ENCODE measurements around the gene BICC1. TPM values are rescaled to one million over a fixed set of nuclear protein-coding genes. Genes with fewer than 3 reads are reported as not detected.

Gene BICC1
- total RNA-seq, 1 experiment from 2014 or later = 13.9 TPM

DNA sequence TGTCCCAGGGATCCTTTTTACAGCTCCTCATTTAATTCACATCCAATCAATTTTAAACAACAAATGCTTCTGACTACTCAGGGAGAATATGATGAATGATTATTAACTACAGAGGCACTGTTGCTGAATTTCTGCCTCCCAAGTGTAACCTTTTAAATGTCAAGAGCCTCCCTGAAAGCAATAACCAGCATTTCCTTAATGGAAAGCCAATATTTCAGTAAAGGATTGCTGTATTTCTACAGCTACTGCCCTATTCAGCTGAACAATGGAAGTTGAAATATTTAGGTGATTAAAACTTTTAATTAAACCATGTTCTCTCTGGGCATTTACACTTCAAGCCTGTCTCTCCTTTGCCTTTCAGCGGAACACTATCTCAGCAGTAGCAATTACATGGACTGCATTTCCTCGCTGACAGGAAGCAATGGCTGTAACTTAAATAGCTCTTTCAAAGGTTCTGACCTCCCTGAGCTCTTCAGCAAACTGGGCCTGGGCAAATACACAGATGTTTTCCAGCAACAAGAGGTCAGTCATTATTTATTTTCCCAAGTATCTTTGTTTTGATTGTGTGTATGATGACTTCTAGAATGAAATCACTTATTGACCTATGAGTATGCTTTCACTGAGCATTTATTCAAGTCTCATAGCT lies 304.7 kb downstream of the BICC1 start:
- H4K20me1 ChIP-seq (ENCODE audit: low read length) = no peaks in the 10 kb centered on the region
- peaks cover 13% of the 10 kb centered on the region for H3F3A ChIP-seq (ENCODE audit: low read length, unreplicated experiment)
- DNase-seq (no peak), ATAC-seq (no peak)
- no peaks in the 10 kb centered on the region for H3K27me3 ChIP-seq (ENCODE audit: low read length)
- CTCF ChIA-PET = no interaction called here
- POLR2A ChIA-PET (ENCODE audit: unreplicated experiment) = no interaction called here
- no peaks in the 10 kb centered on the region for H3K9me3 ChIP-seq (ENCODE audit: low read length)
- no peak overlapping the region for H3K4me2 ChIP-seq (ENCODE audit: low read length)
- H3K9ac ChIP-seq (ENCODE audit: low read length) = no peak overlapping the region
- no peak overlapping the region for H2AFZ ChIP-seq (ENCODE audit: low read length)
- H3K4me3 ChIP-seq (ENCODE audit: low read length) = no peak overlapping the region
- H3K9me2 ChIP-seq (replicated peaks; ENCODE audit: low read length) = no peaks in the 10 kb centered on the region
- H3K36me3 ChIP-seq (ENCODE audit: low read depth, low read length) = no peaks in the 10 kb centered on the region
- H3K27ac ChIP-seq (ENCODE audit: low read length) = no peak overlapping the region
- intact Hi-C loops (cut with micrococcal nuclease) = no loop called here
- no peaks in the 10 kb centered on the region for H3K79me2 ChIP-seq (ENCODE audit: low read length)
- H3K4me1 ChIP-seq (ENCODE audit: insufficient read depth, low read length) = peaks cover 62% of the 10 kb centered on the region
- BruUV-seq (replicated peaks) = no TSS peak
- TF ChIP-seq, protein P1, sequence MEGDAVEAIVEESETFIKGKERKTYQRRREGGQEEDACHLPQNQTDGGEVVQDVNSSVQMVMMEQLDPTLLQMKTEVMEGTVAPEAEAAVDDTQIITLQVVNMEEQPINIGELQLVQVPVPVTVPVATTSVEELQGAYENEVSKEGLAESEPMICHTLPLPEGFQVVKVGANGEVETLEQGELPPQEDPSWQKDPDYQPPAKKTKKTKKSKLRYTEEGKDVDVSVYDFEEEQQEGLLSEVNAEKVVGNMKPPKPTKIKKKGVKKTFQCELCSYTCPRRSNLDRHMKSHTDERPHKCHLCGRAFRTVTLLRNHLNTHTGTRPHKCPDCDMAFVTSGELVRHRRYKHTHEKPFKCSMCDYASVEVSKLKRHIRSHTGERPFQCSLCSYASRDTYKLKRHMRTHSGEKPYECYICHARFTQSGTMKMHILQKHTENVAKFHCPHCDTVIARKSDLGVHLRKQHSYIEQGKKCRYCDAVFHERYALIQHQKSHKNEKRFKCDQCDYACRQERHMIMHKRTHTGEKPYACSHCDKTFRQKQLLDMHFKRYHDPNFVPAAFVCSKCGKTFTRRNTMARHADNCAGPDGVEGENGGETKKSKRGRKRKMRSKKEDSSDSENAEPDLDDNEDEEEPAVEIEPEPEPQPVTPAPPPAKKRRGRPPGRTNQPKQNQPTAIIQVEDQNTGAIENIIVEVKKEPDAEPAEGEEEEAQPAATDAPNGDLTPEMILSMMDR (conservative IDR thresholded peaks at IDR 0.05; ENCODE audit: low read depth, low read length) = no peak

DNA sequence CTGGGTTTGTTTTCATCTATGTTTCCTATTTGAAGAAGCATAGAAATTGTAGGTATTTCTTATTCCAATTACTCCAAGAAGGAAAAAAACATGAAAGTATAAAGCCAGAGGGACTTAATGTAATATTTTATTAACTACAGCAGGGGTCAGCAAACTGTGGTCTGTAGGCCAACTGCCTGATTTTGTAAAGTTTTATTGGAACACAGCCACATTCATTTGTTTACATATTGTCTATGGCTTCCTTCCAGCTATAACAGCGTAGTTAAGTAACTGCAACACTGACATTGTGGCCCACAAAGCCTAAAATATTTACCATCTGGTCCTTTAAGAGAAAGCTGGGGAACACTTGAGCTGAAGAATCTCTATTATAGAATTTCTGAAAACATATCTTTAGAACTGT lies 306.2 kb downstream of the BICC1 start:
- ChIA-PET CTCF (interaction anchor here (0.7 kb wide), 1 partner anchor 261 kb away, joined by 3 read pairs; no protein-coding TSS in a partner anchor), POLR2A (ENCODE audit: unreplicated experiment) (interaction anchor here (0.6 kb wide), 1 partner anchor 10 kb away, joined by 4 read pairs; no protein-coding TSS in a partner anchor)
- Histone ChIP-seq H3K9me2 (replicated peaks; ENCODE audit: low read length) (no peaks in the 10 kb centered on the region), H3K4me2 (ENCODE audit: low read length) (peak overlapping the region; percentile 71), H4K20me1 (ENCODE audit: low read length) (no peaks in the 10 kb centered on the region), H3K36me3 (ENCODE audit: low read depth, low read length) (no peaks in the 10 kb centered on the region), H3K4me1 (ENCODE audit: insufficient read depth, low read length) (peaks cover 50% of the 10 kb centered on the region), H3K9ac (ENCODE audit: low read length) (no peak overlapping the region), H3K79me2 (ENCODE audit: low read length) (no peaks in the 10 kb centered on the region), H3K27me3 (ENCODE audit: low read length) (no peaks in the 10 kb centered on the region), H2AFZ (ENCODE audit: low read length) (no peak overlapping the region), H3K27ac (ENCODE audit: low read length) (no peak overlapping the region), H3K9me3 (ENCODE audit: low read length) (no peaks in the 10 kb centered on the region), H3F3A (ENCODE audit: low read length, unreplicated experiment) (peaks cover 13% of the 10 kb centered on the region), H3K4me3 (ENCODE audit: low read length) (no peak overlapping the region)
- BruUV-seq (replicated peaks) = no TSS peak
- TF ChIP-seq, protein P1 (conservative IDR thresholded peaks at IDR 0.05; ENCODE audit: low read depth, low read length) = peak; percentile 74
- TF ChIP-seq EZH2 (IDR thresholded peaks at IDR 0.05; ENCODE audit: low read length, unreplicated experiment) = no peak
- DNase-seq = peak; percentile 97
- intact Hi-C loops (cut with micrococcal nuclease) = no loop called here
- ATAC-seq = peak; percentile 14

DNA sequence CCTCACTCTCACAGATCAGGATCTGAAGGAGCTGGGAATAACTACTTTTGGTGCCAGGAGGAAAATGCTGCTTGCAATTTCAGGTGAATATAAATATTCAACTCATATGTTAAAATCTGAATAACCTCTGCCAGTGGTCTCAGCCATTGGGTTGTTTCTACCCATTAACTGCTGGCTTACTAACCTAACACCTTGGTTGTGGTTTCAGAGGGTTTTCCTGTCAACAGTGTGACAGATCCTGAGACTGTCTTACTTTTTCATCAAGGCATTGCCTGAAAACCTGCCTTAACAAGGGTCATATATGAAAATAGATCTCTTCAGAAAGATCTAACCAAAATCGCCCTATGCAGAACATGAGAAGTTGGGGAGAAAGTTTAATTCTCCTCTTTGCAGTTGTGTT lies 307.7 kb downstream of the BICC1 start:
- H3K27ac ChIP-seq (ENCODE audit: low read length) = peak overlapping the region; percentile 81
- no peak overlapping the region for H2AFZ ChIP-seq (ENCODE audit: low read length)
- no peaks in the 10 kb centered on the region for H4K20me1 ChIP-seq (ENCODE audit: low read length)
- intact Hi-C loops (cut with micrococcal nuclease) = loop anchor here (1.0 to 2.0 kb wide), 3 partner anchors 9 to 36 kb away; no protein-coding TSS in a partner anchor
- H3K9me3 ChIP-seq (ENCODE audit: low read length) = no peaks in the 10 kb centered on the region
- H3K9ac ChIP-seq (ENCODE audit: low read length) = peak overlapping the region; percentile 13
- BruUV-seq (replicated peaks) = no TSS peak
- DNase-seq (no peak), ATAC-seq (peak; percentile 4)
- H3K36me3 ChIP-seq (ENCODE audit: low read depth, low read length) = no peaks in the 10 kb centered on the region
- H3K27me3 ChIP-seq (ENCODE audit: low read length) = no peaks in the 10 kb centered on the region
- no peaks in the 10 kb centered on the region for H3K79me2 ChIP-seq (ENCODE audit: low read length)
- ChIA-PET CTCF (no interaction called here), POLR2A (ENCODE audit: unreplicated experiment) (no interaction called here)
- TF ChIP-seq, protein P1 (conservative IDR thresholded peaks at IDR 0.05; ENCODE audit: low read depth, low read length) = no peak
- no peak for TF ChIP-seq EZH2 (IDR thresholded peaks at IDR 0.05; ENCODE audit: low read length, unreplicated experiment)
- no peak for TF ChIP-seq EZH2phosphoT487 (IDR thresholded peaks at IDR 0.05; ENCODE audit: borderline replicate concordance, low read length)
- peaks cover 13% of the 10 kb centered on the region for H3F3A ChIP-seq (ENCODE audit: low read length, unreplicated experiment)
- H3K4me1 ChIP-seq (ENCODE audit: insufficient read depth, low read length) = peaks cover 49% of the 10 kb centered on the region
- H3K9me2 ChIP-seq (replicated peaks; ENCODE audit: low read length) = no peaks in the 10 kb centered on the region
- peak overlapping the region; percentile 12; the same call in 1 of the 2 replicates for H3K4me3 ChIP-seq (ENCODE audit: low read length)
- H3K4me2 ChIP-seq (ENCODE audit: low read length) = peak overlapping the region; percentile 71

All from PC-3 (cell line).